ENCODE results near the gene SPNS2.

SPNS2 gene

DNA sequence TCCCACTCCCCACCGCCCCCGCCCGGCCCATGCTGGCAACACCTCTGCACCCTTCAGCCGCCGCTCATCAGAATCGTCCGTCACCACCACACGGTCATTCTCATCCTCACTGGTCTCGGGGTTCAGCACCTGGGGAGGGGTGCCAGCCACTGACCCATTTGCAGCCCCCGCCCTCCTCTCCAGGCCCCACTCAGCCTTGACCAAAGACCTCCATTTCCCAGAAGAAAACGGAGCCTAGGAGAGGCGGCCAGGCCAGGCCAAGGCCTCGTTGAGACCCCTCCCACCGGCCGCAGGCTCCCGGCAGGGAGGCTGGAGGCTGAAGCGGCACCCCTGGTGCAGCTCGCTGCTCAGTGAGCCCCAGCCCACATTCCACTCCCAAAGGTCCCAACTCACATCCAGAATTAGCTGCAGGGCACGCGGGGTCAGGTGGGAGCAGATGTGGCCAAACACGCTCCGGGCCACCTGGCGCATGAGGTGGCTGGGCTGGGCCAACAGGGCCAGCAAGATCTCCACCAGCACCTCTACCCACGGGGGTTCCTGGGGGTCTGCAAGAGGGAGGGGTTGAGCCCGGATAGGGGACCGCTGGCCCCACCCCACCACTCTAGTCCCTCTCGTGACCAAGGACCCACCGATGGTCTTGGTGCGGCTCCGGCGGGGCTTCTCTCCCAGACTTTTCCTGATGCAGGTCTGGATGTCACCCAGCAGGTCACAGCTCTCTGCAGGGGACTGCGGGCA is 46.7 kb downstream of the SPNS2 start (continued):
- TF ChIP-seq, protein P1, sequence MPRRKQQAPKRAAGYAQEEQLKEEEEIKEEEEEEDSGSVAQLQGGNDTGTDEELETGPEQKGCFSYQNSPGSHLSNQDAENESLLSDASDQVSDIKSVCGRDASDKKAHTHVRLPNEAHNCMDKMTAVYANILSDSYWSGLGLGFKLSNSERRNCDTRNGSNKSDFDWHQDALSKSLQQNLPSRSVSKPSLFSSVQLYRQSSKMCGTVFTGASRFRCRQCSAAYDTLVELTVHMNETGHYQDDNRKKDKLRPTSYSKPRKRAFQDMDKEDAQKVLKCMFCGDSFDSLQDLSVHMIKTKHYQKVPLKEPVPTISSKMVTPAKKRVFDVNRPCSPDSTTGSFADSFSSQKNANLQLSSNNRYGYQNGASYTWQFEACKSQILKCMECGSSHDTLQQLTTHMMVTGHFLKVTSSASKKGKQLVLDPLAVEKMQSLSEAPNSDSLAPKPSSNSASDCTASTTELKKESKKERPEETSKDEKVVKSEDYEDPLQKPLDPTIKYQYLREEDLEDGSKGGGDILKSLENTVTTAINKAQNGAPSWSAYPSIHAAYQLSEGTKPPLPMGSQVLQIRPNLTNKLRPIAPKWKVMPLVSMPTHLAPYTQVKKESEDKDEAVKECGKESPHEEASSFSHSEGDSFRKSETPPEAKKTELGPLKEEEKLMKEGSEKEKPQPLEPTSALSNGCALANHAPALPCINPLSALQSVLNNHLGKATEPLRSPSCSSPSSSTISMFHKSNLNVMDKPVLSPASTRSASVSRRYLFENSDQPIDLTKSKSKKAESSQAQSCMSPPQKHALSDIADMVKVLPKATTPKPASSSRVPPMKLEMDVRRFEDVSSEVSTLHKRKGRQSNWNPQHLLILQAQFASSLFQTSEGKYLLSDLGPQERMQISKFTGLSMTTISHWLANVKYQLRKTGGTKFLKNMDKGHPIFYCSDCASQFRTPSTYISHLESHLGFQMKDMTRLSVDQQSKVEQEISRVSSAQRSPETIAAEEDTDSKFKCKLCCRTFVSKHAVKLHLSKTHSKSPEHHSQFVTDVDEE (CRISPR knock-in tag; IDR thresholded peaks at IDR 0.05): no peak
- no peak for TF ChIP-seq OSR1 (CRISPR knock-in tag; IDR thresholded peaks at IDR 0.05)
- no peak for TF ChIP-seq TCF4 (CRISPR knock-in tag; IDR thresholded peaks at IDR 0.05; ENCODE audit: borderline replicate concordance)
- no peak for TF ChIP-seq RARB (CRISPR knock-in tag; IDR thresholded peaks at IDR 0.05)
- TF ChIP-seq ZNF565 (CRISPR knock-in tag; conservative IDR thresholded peaks at IDR 0.05; ENCODE audit: low read depth): no peak

- TF ChIP-seq ZNF565 (CRISPR knock-in tag; conservative IDR thresholded peaks at IDR 0.05; ENCODE audit: low read depth): no peak
- TF ChIP-seq PATZ1 (CRISPR knock-in tag; IDR thresholded peaks at IDR 0.05; ENCODE audit: borderline replicate concordance): no peak
- TF ChIP-seq ARNTL (CRISPR knock-in tag; IDR thresholded peaks at IDR 0.05; ENCODE audit: borderline replicate concordance, low read depth): no peak
- TF ChIP-seq, protein P1 (CRISPR knock-in tag; IDR thresholded peaks at IDR 0.05): no peak
- no peak for ATAC-seq
These were observed 48.6 kb downstream of the SPNS2 start for GRCh38 chr17:4547118-4547906.

DNA sequence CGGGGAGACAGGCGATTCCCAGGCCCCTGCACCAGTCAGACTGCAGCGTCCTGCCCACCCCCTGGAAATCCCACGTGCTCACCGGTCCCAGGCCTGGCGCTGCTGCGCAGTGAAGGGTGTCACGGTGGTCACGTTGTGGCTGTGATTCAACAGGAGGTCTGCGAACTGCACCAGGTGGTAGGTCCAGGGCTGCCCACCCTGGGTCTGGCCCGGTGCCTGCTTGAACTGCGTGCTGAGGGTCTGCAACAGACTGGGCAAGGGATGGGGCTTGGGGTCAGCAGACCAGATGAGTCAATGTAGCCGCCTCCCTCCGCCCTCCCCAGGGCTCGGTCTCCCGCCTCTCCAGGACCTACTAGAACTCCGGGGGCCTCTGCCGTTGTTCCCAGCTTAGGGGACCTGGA is 49.4 kb downstream of the SPNS2 start:
- ATAC-seq: no peak
- no peak for TF ChIP-seq TCF4 (CRISPR knock-in tag; IDR thresholded peaks at IDR 0.05; ENCODE audit: borderline replicate concordance)
- no peak for TF ChIP-seq CSDC2 (CRISPR knock-in tag; IDR thresholded peaks at IDR 0.05)
- TF ChIP-seq ZC3H10 (CRISPR knock-in tag; IDR thresholded peaks at IDR 0.05): no peak

DNA sequence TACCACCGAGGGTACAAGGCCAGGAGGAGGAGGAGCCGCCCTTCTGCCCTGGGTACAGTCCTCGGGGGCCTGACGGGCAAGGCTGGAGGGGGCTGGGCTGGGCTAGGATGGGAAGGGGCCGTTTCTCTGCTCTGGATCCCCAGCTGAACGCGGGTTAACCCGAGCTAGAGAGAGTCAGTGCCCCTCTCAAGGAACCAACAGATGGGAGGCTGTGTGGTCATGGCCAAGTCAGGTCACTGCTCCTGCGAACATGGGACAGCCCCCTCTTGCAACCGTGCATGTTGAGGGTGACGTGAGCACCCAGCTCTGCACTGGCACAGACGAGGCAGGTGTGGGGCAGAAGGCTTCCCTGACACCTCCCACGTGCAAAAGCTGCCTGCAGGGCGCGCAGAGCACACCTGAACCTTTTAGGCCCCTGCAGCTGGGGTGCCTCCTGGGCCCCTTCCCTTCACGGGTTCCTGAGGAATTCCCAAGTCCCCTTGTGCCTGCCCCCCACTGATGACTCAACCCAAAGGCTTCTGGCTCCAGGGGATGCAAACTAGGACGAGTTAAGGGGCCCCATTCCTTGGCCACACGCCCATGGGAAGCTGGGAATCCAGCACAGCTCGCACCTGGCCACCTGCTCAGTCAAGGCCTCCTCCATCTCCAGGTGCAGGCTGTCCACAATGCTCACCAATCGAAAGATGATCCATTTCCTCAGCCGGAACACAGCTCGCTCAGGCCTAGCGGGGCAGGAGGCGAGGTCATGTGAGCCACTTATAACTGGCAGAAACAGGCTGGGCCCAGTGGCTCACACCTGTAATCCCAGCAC is 50.2 kb downstream of the SPNS2 start:
- ATAC-seq: no peak
- TF ChIP-seq ZFP3 (CRISPR knock-in tag; IDR thresholded peaks at IDR 0.05): no peak
- no peak for TF ChIP-seq BACH2 (CRISPR knock-in tag; IDR thresholded peaks at IDR 0.05; ENCODE audit: borderline replicate concordance)
- TF ChIP-seq ZC3H10 (CRISPR knock-in tag; IDR thresholded peaks at IDR 0.05): no peak
- TF ChIP-seq ZNF70 (CRISPR knock-in tag; IDR thresholded peaks at IDR 0.05): no peak
- no peak for TF ChIP-seq ARNTL (CRISPR knock-in tag; IDR thresholded peaks at IDR 0.05; ENCODE audit: borderline replicate concordance, low read depth)
- TF ChIP-seq PPARA (CRISPR knock-in tag; IDR thresholded peaks at IDR 0.05; ENCODE audit: borderline replicate concordance): no peak
- TF ChIP-seq RARB (CRISPR knock-in tag; IDR thresholded peaks at IDR 0.05): no peak
- TF ChIP-seq CSRNP3 (CRISPR knock-in tag; IDR thresholded peaks at IDR 0.05): no peak
- TF ChIP-seq TOX (CRISPR knock-in tag; IDR thresholded peaks at IDR 0.05; ENCODE audit: borderline replicate concordance): no peak
- no peak for TF ChIP-seq ISL1 (CRISPR knock-in tag; IDR thresholded peaks at IDR 0.05)
- TF ChIP-seq, protein P1 (CRISPR knock-in tag; IDR thresholded peaks at IDR 0.05): no peak
- TF ChIP-seq SNAI2 (CRISPR knock-in tag; IDR thresholded peaks at IDR 0.05): no peak
- TF ChIP-seq, protein P2, sequence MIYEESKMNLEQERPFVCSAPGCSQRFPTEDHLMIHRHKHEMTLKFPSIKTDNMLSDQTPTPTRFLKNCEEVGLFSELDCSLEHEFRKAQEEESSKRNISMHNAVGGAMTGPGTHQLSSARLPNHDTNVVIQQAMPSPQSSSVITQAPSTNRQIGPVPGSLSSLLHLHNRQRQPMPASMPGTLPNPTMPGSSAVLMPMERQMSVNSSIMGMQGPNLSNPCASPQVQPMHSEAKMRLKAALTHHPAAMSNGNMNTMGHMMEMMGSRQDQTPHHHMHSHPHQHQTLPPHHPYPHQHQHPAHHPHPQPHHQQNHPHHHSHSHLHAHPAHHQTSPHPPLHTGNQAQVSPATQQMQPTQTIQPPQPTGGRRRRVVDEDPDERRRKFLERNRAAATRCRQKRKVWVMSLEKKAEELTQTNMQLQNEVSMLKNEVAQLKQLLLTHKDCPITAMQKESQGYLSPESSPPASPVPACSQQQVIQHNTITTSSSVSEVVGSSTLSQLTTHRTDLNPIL (CRISPR knock-in tag; IDR thresholded peaks at IDR 0.05; ENCODE audit: low read depth): no peak
